K562 (cell line): ENCODE data around the gene UBE2M. TPM values are rescaled to one million over a fixed set of nuclear protein-coding genes. Genes with fewer than 3 reads are reported as not detected.

ENCODE experiments used
- CBFB ChIP-seq: sonication (generic); formaldehyde crosslinking; IDR thresholded peaks from 2 replicates; pipeline ENCODE4 v1.4.0; 2020; ENCODE audit warnings: mild to moderate bottlenecking, missing genetic modification reagents
- CBX8 ChIP-seq: fragments of 200-600 bp; sonication (generic); IDR thresholded peaks from 2 replicates; pipeline ENCODE4 v1.6.1; 2012; ENCODE audit warnings: borderline replicate concordance, mixed run types, low read depth, mild to moderate bottlenecking, moderate library complexity, mixed read lengths, low read length, control low read depth, inconsistent platforms; ENCODE audit not compliant: poor library complexity, severe bottlenecking; ENCODE audit errors: extremely low read depth
- DDX20 ChIP-seq: fragments of 450-650 bp; IDR thresholded peaks from 2 replicates; pipeline ENCODE4 v1.6.1; 2016; ENCODE audit warnings: missing genetic modification characterization, low read depth, mild to moderate bottlenecking, missing compliant biosample characterization, moderate library complexity
- MCM5 ChIP-seq: fragments of 450-650 bp; IDR thresholded peaks from 2 replicates; pipeline ENCODE4 v1.6.1; 2016; ENCODE audit warnings: low read depth
- SETDB1 ChIP-seq: IDR thresholded peaks from one replicate; pipeline ENCODE4 v1.6.1; 2012; ENCODE audit warnings: low read length, control low read depth, inconsistent platforms
- ZNF324 ChIP-seq: fragments of 250-450 bp; sonication (Bioruptor Pico); IDR thresholded peaks from 2 replicates; pipeline ENCODE4 v1.4.0; 2020; ENCODE audit warnings: mild to moderate bottlenecking
- ZNF384 ChIP-seq: IDR thresholded peaks from 2 replicates; pipeline ENCODE4 v1.6.1; 2012; ENCODE audit warnings: low read depth, low read length, improper control_type of control experiment
- ZNF696 ChIP-seq: fragments of 250-450 bp; sonication (Bioruptor Pico); conservative IDR thresholded peaks from 2 replicates; pipeline ENCODE4 v1.4.0; 2020; ENCODE audit warnings: mild to moderate bottlenecking, moderate library complexity
- ZNF766 ChIP-seq: fragments of 200-800 bp; sonication (Bioruptor generic); conservative IDR thresholded peaks from 2 replicates; pipeline ENCODE4 v1.6.1; 2016; ENCODE audit warnings: missing genetic modification characterization, missing compliant biosample characterization
- polyA plus RNA-seq, 8 experiments: library from polyadenylated mRNA; depleted of rRNA in 4 of 8; stranded (reverse) in 5 of 8; unstranded in 3 of 8; fragments of >200 nt; fragmentation: Nextera tagmentation in 2 of 8; fragmentation: Illumina TruSeq in 1 of 8; extraction: Ambion mirVana in 2 of 8; extraction: Trizol in 1 of 8; gene quantifications; 2 replicates each; pipeline versions ENCODE4 v1.2.1 to v1.2.3, GENCODE V29; 2011 to 2014; ENCODE audit warnings: inconsistent platforms in 1 of 8, missing spikeins in 1 of 8
- total RNA-seq, 7 experiments: library from RNA; depleted of rRNA in 6 of 7; stranded (reverse); fragments of >200 nt in 6 of 7; fragmentation: Illumina TruSeq in 2 of 7; extraction: Trizol in 2 of 7; gene quantifications; 2 replicates each; pipeline versions ENCODE4 v1.2.1 to v1.2.3, GENCODE V29; 2011 to 2021; ENCODE audit warnings: low replicate concordance in 1 of 7
- TF ChIP-seq, protein P1 (sequence below): fragments of 450-650 bp; IDR thresholded peaks from 2 replicates; pipeline ENCODE4 v1.6.1; 2016; ENCODE audit warnings: mild to moderate bottlenecking, moderate library complexity
- TF ChIP-seq, protein P2 (sequence below), 2 experiments: fragments of 450-650 bp; IDR thresholded peaks; 2 replicates each; pipeline ENCODE4 v1.6.1; 2016
- TF ChIP-seq, protein P3 (sequence below): conservative IDR thresholded peaks from 2 replicates; pipeline ENCODE4 v1.6.1; 2011; ENCODE audit warnings: low read depth, mild to moderate bottlenecking, low read length; ENCODE audit not compliant: control insufficient read depth

Gene UBE2M
- total and polyA plus RNA-seq, 9 of the 15 experiments (the other 6 are each of a cell fraction or from before 2014, with no cell fraction given) = 0.92 to 163 (median 85.7) TPM

DNA sequence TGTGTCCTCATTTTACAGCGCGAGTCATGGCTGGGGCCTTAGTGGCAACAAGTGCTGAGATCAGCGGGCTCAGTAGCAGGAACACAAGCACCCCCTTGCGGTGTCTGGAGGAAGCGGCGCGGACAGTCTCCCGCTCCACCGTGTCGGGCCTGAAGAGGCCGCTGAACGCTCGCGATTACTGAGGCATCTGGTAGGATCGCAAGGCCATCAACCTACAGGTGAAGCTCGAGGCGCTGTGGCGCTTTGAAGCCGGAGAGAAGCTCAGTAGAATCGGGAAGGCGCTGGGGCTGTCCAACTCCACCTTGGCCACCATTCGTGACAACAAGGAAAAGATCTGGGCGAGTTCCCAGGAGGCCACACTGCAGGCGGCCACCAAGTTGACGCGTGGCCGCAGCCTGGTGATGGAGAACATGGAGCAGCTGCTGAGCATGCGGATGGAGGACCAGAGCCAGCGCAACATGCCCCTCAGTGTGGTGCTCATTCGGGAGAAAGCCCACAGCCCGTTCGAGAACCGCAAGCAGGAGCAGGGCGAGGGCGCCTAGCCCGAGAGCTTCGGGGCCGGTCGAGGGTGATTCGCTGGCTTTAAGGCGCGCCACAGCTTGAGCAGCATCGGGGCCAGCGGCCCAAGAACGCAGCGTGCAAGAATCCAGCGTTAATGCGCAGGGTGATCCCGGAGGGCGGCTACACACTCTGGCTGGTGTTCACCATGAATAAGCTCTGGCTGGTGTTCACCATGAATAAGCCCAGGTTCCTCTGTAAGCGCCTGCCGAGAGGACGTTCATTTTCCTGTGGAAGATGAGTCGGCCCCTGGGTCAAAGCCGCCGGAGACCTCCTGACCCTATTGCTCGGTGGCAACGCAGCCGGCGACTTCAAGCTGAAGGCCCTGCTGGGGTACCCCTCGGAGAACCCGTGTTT is 23.1 kb upstream of the UBE2M start (continued):
- TF ChIP-seq, protein P1, sequence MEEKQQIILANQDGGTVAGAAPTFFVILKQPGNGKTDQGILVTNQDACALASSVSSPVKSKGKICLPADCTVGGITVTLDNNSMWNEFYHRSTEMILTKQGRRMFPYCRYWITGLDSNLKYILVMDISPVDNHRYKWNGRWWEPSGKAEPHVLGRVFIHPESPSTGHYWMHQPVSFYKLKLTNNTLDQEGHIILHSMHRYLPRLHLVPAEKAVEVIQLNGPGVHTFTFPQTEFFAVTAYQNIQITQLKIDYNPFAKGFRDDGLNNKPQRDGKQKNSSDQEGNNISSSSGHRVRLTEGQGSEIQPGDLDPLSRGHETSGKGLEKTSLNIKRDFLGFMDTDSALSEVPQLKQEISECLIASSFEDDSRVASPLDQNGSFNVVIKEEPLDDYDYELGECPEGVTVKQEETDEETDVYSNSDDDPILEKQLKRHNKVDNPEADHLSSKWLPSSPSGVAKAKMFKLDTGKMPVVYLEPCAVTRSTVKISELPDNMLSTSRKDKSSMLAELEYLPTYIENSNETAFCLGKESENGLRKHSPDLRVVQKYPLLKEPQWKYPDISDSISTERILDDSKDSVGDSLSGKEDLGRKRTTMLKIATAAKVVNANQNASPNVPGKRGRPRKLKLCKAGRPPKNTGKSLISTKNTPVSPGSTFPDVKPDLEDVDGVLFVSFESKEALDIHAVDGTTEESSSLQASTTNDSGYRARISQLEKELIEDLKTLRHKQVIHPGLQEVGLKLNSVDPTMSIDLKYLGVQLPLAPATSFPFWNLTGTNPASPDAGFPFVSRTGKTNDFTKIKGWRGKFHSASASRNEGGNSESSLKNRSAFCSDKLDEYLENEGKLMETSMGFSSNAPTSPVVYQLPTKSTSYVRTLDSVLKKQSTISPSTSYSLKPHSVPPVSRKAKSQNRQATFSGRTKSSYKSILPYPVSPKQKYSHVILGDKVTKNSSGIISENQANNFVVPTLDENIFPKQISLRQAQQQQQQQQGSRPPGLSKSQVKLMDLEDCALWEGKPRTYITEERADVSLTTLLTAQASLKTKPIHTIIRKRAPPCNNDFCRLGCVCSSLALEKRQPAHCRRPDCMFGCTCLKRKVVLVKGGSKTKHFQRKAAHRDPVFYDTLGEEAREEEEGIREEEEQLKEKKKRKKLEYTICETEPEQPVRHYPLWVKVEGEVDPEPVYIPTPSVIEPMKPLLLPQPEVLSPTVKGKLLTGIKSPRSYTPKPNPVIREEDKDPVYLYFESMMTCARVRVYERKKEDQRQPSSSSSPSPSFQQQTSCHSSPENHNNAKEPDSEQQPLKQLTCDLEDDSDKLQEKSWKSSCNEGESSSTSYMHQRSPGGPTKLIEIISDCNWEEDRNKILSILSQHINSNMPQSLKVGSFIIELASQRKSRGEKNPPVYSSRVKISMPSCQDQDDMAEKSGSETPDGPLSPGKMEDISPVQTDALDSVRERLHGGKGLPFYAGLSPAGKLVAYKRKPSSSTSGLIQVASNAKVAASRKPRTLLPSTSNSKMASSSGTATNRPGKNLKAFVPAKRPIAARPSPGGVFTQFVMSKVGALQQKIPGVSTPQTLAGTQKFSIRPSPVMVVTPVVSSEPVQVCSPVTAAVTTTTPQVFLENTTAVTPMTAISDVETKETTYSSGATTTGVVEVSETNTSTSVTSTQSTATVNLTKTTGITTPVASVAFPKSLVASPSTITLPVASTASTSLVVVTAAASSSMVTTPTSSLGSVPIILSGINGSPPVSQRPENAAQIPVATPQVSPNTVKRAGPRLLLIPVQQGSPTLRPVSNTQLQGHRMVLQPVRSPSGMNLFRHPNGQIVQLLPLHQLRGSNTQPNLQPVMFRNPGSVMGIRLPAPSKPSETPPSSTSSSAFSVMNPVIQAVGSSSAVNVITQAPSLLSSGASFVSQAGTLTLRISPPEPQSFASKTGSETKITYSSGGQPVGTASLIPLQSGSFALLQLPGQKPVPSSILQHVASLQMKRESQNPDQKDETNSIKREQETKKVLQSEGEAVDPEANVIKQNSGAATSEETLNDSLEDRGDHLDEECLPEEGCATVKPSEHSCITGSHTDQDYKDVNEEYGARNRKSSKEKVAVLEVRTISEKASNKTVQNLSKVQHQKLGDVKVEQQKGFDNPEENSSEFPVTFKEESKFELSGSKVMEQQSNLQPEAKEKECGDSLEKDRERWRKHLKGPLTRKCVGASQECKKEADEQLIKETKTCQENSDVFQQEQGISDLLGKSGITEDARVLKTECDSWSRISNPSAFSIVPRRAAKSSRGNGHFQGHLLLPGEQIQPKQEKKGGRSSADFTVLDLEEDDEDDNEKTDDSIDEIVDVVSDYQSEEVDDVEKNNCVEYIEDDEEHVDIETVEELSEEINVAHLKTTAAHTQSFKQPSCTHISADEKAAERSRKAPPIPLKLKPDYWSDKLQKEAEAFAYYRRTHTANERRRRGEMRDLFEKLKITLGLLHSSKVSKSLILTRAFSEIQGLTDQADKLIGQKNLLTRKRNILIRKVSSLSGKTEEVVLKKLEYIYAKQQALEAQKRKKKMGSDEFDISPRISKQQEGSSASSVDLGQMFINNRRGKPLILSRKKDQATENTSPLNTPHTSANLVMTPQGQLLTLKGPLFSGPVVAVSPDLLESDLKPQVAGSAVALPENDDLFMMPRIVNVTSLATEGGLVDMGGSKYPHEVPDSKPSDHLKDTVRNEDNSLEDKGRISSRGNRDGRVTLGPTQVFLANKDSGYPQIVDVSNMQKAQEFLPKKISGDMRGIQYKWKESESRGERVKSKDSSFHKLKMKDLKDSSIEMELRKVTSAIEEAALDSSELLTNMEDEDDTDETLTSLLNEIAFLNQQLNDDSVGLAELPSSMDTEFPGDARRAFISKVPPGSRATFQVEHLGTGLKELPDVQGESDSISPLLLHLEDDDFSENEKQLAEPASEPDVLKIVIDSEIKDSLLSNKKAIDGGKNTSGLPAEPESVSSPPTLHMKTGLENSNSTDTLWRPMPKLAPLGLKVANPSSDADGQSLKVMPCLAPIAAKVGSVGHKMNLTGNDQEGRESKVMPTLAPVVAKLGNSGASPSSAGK = peak; percentile 90
- TF ChIP-seq, protein P2, sequence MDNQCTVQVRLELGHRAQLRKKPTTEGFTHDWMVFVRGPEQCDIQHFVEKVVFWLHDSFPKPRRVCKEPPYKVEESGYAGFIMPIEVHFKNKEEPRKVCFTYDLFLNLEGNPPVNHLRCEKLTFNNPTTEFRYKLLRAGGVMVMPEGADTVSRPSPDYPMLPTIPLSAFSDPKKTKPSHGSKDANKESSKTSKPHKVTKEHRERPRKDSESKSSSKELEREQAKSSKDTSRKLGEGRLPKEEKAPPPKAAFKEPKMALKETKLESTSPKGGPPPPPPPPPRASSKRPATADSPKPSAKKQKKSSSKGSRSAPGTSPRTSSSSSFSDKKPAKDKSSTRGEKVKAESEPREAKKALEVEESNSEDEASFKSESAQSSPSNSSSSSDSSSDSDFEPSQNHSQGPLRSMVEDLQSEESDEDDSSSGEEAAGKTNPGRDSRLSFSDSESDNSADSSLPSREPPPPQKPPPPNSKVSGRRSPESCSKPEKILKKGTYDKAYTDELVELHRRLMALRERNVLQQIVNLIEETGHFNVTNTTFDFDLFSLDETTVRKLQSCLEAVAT (IDR thresholded peaks at IDR 0.05) = peak in 1 of 2 experiments; percentile 82; a peak in 2 of 4 replicates
- TF ChIP-seq ZNF324 (CRISPR knock-in tag) (0 out of 2 replicates have a peak, but pooled peaks have one; percentile 10), ZNF384 (no peak; the same call in 1 of the 2 replicates), CBX8 (no peak), ZNF696 (CRISPR knock-in tag) (no peak), ZNF766 (CRISPR knock-in tag) (peak; percentile 78; the same call in 1 of the 2 replicates), MCM5 (no peak), SETDB1 (no peak), CBFB (CRISPR knock-in tag) (no peak), DDX20 (tag) (no peak)
- TF ChIP-seq, protein P3, sequence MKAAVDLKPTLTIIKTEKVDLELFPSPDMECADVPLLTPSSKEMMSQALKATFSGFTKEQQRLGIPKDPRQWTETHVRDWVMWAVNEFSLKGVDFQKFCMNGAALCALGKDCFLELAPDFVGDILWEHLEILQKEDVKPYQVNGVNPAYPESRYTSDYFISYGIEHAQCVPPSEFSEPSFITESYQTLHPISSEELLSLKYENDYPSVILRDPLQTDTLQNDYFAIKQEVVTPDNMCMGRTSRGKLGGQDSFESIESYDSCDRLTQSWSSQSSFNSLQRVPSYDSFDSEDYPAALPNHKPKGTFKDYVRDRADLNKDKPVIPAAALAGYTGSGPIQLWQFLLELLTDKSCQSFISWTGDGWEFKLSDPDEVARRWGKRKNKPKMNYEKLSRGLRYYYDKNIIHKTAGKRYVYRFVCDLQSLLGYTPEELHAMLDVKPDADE = no peak
